K562 (cell line): ENCODE results near the gene ZNF267. TPM values are rescaled to one million over a fixed set of nuclear protein-coding genes. Genes with fewer than 3 reads are reported as not detected.

Experiments used
- ATAC-seq: fragments of 200-7000 bp; cut with Tn5 transposase; 3 replicates; pipeline ENCODE4 v1.9.1; 2020; ENCODE audit warnings: moderate library complexity
- BruUV-seq: library from RNA; stranded (reverse); fragments of 400-500 nt; replicated peaks from 2 replicates; lab custom pipeline; 2021; lab: Mats Ljungman, UMichigan
- CTCF ChIA-PET: fragments of 300-600 bp; formaldehyde crosslinking; extraction: SDS; loops from one replicate; lab custom pipeline; 2021; ENCODE audit warnings: low intra/inter-chr PET ratio; lab: Yijun Ruan, JAX
- POLR2A ChIA-PET: fragments of 300-600, 350-650 bp; sonication (Branson Sonifier 250); formaldehyde crosslinking; extraction: SDS; loops from one replicate; lab custom pipeline; 2021; ENCODE audit warnings: antibody characterized with exemption, inconsistent platforms; lab: Yijun Ruan, JAX
- DNase-seq, 4 experiments: peaks; one replicate each; pipeline versions ENCODE4 v3.0.0 to v3.0.0-alpha.2; 2011 to 2018; ENCODE audit warnings: low spot score in 3 of 4, mixed read lengths in 3 of 4; ENCODE audit errors: extremely low read depth in 1 of 4
- FAIRE-seq: peaks from 2 replicates; lab custom pipeline; 2011; peaks lifted over from hg19 to GRCh38; lab: Jason Lieb, UNC
- H2AFZ ChIP-seq: 2 replicates; pipeline ENCODE4 v1.6.0; 2011; ENCODE audit warnings: low read depth, low read length, control low read depth, inconsistent platforms
- H3K27ac ChIP-seq: fragments of 200-600 bp; 3 replicates; pipeline ENCODE4 v1.8.0; 2011; ENCODE audit warnings: low read depth, mild to moderate bottlenecking, control low read depth, inconsistent platforms, low read length, moderate library complexity, mixed read lengths; ENCODE audit errors: extremely low read depth
- H3K27me3 ChIP-seq, 2 experiments: fragments of 300-600 bp in 1 of 2; 2 replicates in 1 of 2; 3 replicates in 1 of 2; pipeline versions ENCODE4 v1.6.0 to v1.8.0; 2011; ENCODE audit warnings: inconsistent platforms in 2 of 2, low read length in 2 of 2, mild to moderate bottlenecking in 1 of 2, mixed read lengths in 1 of 2, moderate library complexity in 1 of 2; ENCODE audit not compliant: control insufficient read depth in 2 of 2, insufficient read depth in 2 of 2
- H3K36me3 ChIP-seq: fragments of 300-600 bp; 3 replicates; pipeline ENCODE4 v1.8.0; 2011; ENCODE audit warnings: mild to moderate bottlenecking, low read length, inconsistent platforms; ENCODE audit not compliant: control insufficient read depth, insufficient read depth
- H3K4me1 ChIP-seq, 2 experiments: fragments of 200-600 bp in 1 of 2; replicated peaks in 1 of 2; 2 replicates in 1 of 2; 3 replicates in 1 of 2; pipeline versions ENCODE4 v1.5.1 to v1.8.0; 2011; ENCODE audit warnings: inconsistent platforms in 2 of 2, low read length in 2 of 2, mild to moderate bottlenecking in 1 of 2, mixed read lengths in 1 of 2, moderate library complexity in 1 of 2; ENCODE audit not compliant: control insufficient read depth in 2 of 2, insufficient read depth in 2 of 2
- H3K4me2 ChIP-seq: 2 replicates; pipeline ENCODE4 v1.6.1; 2011; ENCODE audit warnings: low read length, control low read depth, inconsistent platforms, mixed read lengths; ENCODE audit not compliant: insufficient read depth
- H3K4me3 ChIP-seq: fragments of 200-600 bp; sonication (generic), shearing (Covaris generic); 2 replicates; pipeline ENCODE4 v1.5.1; 2016; ENCODE audit warnings: control low read depth, inconsistent platforms
- H3K79me2 ChIP-seq: fragments of 200-600 bp; 3 replicates; pipeline ENCODE4 v1.8.0; 2011; ENCODE audit warnings: low read length, inconsistent platforms; ENCODE audit not compliant: control insufficient read depth, insufficient read depth
- H3K9ac ChIP-seq, 2 experiments: 2 replicates each; pipeline versions ENCODE4 v1.6.0 to v1.6.1; 2011; ENCODE audit warnings: low read depth in 2 of 2, low read length in 2 of 2, control low read depth in 1 of 2, inconsistent platforms in 1 of 2, mild to moderate bottlenecking in 1 of 2, mixed read lengths in 1 of 2; ENCODE audit not compliant: insufficient read depth in 1 of 2
- H3K9me1 ChIP-seq: one replicate; pipeline ENCODE4 v1.6.0; 2011; ENCODE audit warnings: inconsistent platforms, mild to moderate bottlenecking, low read length, moderate library complexity; ENCODE audit not compliant: control insufficient read depth, insufficient read depth
- H3K9me3 ChIP-seq: replicated peaks from 2 replicates; pipeline ENCODE4 v1.5.1; 2011; ENCODE audit warnings: low read depth, low read length, inconsistent platforms; ENCODE audit not compliant: control insufficient read depth, insufficient read depth
- H4K20me1 ChIP-seq: replicated peaks from 2 replicates; pipeline ENCODE4 v1.6.1; 2011; ENCODE audit warnings: low read length, inconsistent platforms, mixed read lengths; ENCODE audit not compliant: control insufficient read depth, insufficient read depth
- BACH1 ChIP-seq: fragments of 200-800 bp; sonication (Bioruptor generic); IDR thresholded peaks from 2 replicates; pipeline ENCODE4 v1.6.1; 2016; ENCODE audit warnings: missing genetic modification characterization, missing compliant biosample characterization
- DEAF1 ChIP-seq: fragments of 450-650 bp; formaldehyde crosslinking; IDR thresholded peaks from 2 replicates; pipeline ENCODE4 v1.4.0; 2020; ENCODE audit warnings: mild to moderate bottlenecking, moderate library complexity
- GATA2 ChIP-seq: sonication (generic); formaldehyde crosslinking; IDR thresholded peaks from 2 replicates; pipeline ENCODE4 v1.4.0; 2020; ENCODE audit warnings: mild to moderate bottlenecking, missing genetic modification reagents
- NFXL1 ChIP-seq: fragments of 450-650 bp; formaldehyde crosslinking; IDR thresholded peaks from 2 replicates; pipeline ENCODE4 v1.4.0; 2021; ENCODE audit warnings: mild to moderate bottlenecking
- NKRF ChIP-seq: fragments of 450-650 bp; IDR thresholded peaks from 2 replicates; pipeline ENCODE4 v1.6.1; 2016; ENCODE audit warnings: borderline replicate concordance
- REST ChIP-seq, 2 experiments: fragments of 450-650 bp; formaldehyde crosslinking in 1 of 2; IDR thresholded peaks; 2 replicates each; pipeline versions ENCODE4 v1.4.0 to v1.6.1; 2014 to 2020; ENCODE audit warnings: mild to moderate bottlenecking in 2 of 2, borderline replicate concordance in 1 of 2, low read depth in 1 of 2
- SPI1 ChIP-seq: IDR thresholded peaks from 2 replicates; pipeline ENCODE4 v1.6.1; 2011; ENCODE audit warnings: low read depth, low read length, control low read depth, borderline replicate concordance
- TRIM24 ChIP-seq, 2 experiments: fragments of 450-650 bp; IDR thresholded peaks; 2 replicates each; pipeline ENCODE4 v1.6.1; 2016
- ZNF695 ChIP-seq: fragments of 450-650 bp; formaldehyde crosslinking; IDR thresholded peaks from 2 replicates; pipeline ENCODE4 v1.4.0; 2020; ENCODE audit warnings: mild to moderate bottlenecking, moderate library complexity
- WGBS: fragments of 100-300 bp; shearing (Covaris generic); methylation state at CpG from one replicate; pipeline ENCODE4 v1.1.6; 2016; ENCODE audit warnings: low coverage, mixed read lengths; ENCODE audit not compliant: insufficient coverage; ENCODE audit errors: missing lambda C conversion rate; 5-methylcytosine and 5-hydroxymethylcytosine counted together
- in situ Hi-C: fragments of 300-500 bp; cut with MboI; formaldehyde crosslinking; loops from 4 replicates; pipeline ENCODE4 v1.15.0; 2018; ENCODE audit warnings: inconsistent platforms, mixed read lengths
- intact Hi-C: fragments of 100-400 bp; cut with micrococcal nuclease; formaldehyde crosslinking; loops from 2 replicates; pipeline ENCODE4 v1.14.2; 2022
- polyA plus RNA-seq, 8 experiments: library from polyadenylated mRNA; depleted of rRNA in 4 of 8; stranded (reverse) in 5 of 8; unstranded in 3 of 8; fragments of >200 nt; fragmentation: Nextera tagmentation in 2 of 8; fragmentation: Illumina TruSeq in 1 of 8; extraction: Ambion mirVana in 2 of 8; extraction: Trizol in 1 of 8; gene quantifications; 2 replicates each; pipeline versions ENCODE4 v1.2.1 to v1.2.3, GENCODE V29; 2011 to 2014; ENCODE audit warnings: inconsistent platforms in 1 of 8, missing spikeins in 1 of 8
- total RNA-seq, 7 experiments: library from RNA; depleted of rRNA in 6 of 7; stranded (reverse); fragments of >200 nt in 6 of 7; fragmentation: Illumina TruSeq in 2 of 7; extraction: Trizol in 2 of 7; gene quantifications; 2 replicates each; pipeline versions ENCODE4 v1.2.1 to v1.2.3, GENCODE V29; 2011 to 2021; ENCODE audit warnings: low replicate concordance in 1 of 7

ZNF267 gene
- total and polyA plus RNA-seq, 9 of the 15 experiments (the other 6 are each of a cell fraction or from before 2014, with no cell fraction given), result 14.6 to 38.8 (median 21.5) TPM

GRCh38 chr16:31868691-31869167, 4.9 kb upstream of the ZNF267 start:
- FAIRE-seq, result peak; percentile 92
- no peaks in the 10 kb centered on the region for H4K20me1 ChIP-seq
- H3K9me1 ChIP-seq, result no peaks in the 10 kb centered on the region
- peak; percentile 66 to 85 (median 70) for DNase-seq
- 0 out of 2 replicates have a peak, but pooled peaks cover 2% of the 10 kb centered on the region for H3K9me3 ChIP-seq
- H3K4me3 ChIP-seq, result no peak overlapping the region
- intact Hi-C loops, result loop anchor here (5.0 to 10.0 kb wide), 4 partner anchors 156 to 664 kb away; partner anchors contain the start of genes ARMC5 and PYCARD
- no TSS peak for BruUV-seq
- H3K4me1 ChIP-seq, result no peaks in the 10 kb centered on the region; a peak in 4 of 5 replicates
- H2AFZ ChIP-seq, result no peak overlapping the region
- CTCF ChIA-PET, result interaction anchor here (0.6 to 1.9 kb wide), 4 partner anchors 9 to 884 kb away, joined by 3 to 7 read pairs (median 3); partner anchors contain the start of gene HSD3B7
- in situ Hi-C loops, result loop anchor here (25.0 kb wide), 1 partner anchor 906 kb away; the partner anchor contains the start of gene SETD1A
- no peaks in the 10 kb centered on the region for H3K36me3 ChIP-seq
- no peak overlapping the region for H3K27ac ChIP-seq
- H3K4me2 ChIP-seq, result no peak overlapping the region
- ATAC-seq, result peak; percentile 85
- peaks cover 0 to 4% of the 10 kb centered on the region in 2 experiments; a peak in 1 of 5 replicates for H3K27me3 ChIP-seq
- H3K9ac ChIP-seq, result no peak overlapping the region
- POLR2A ChIA-PET, result interaction anchor here (0.6 kb wide), 1 partner anchor 137 kb away, joined by 3 read pairs; no protein-coding TSS in a partner anchor
- H3K79me2 ChIP-seq, result peaks cover 2% of the 10 kb centered on the region
- WGBS, result 9% methylated on average over 8 of the region's 8 CpGs
- TF ChIP-seq TRIM24 (IDR thresholded peaks at IDR 0.05) (no peak), GATA2 (CRISPR knock-in tag) (peak; percentile 31; the same call in 1 of the 2 replicates), ZNF695 (CRISPR knock-in tag) (no peak), SPI1 (no peak), NFXL1 (CRISPR knock-in tag) (no peak), REST (IDR thresholded peaks at IDR 0.05; ENCODE audit: borderline replicate concordance) (peak; percentile 50; the same call in 1 of the 2 replicates), REST (CRISPR knock-in tag; IDR thresholded peaks at IDR 0.05; ENCODE audit: low read depth) (no peak), BACH1 (tag) (no peak), NKRF (no peak), DEAF1 (peak; percentile 51; the same call in 1 of the 2 replicates)
